ENCODE data around the gene TASL.

TASL gene

DNA sequence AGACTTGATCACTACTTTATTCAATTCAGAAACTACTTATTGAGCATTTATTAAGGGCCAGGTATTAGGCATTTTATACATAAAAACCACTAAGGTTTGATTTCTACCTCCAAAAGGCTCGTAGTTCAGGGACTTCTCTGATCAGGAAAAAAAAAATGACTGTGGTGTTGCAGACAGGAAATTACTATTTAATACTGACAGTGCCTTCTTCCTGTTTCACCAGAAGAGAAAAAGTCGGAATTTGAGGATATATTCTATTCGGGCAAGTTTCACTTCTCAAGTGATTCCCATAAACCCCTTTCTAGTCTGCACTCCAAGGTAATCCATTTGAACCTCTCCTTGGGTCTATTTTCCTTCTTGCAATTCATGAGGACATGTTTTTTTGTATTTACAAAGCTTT lies 15.3 kb upstream of the TASL start:
- H3K27ac ChIP-seq, result no peak overlapping the region

DNA sequence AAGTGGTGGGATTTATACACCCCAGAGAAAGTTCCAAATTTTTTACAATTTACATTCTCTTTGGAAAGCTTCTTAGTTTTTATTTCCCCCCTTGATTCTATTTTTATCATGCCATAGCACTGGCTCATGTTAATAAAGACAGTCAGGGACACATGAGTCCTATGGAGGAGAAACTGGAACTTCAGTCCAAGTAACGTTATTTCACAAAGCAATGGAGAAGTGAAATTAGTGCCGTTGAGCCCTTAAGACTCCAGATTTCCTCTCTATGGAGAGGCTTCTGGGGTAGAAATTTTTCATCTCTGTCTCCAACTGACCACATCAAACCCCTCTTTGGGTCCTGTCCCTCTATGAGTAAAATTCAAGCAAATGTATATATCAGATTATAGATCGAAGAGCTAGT lies 12.8 kb upstream of the TASL start:
- no peak overlapping the region for H3K27ac ChIP-seq
- TF ChIP-seq, protein P1, sequence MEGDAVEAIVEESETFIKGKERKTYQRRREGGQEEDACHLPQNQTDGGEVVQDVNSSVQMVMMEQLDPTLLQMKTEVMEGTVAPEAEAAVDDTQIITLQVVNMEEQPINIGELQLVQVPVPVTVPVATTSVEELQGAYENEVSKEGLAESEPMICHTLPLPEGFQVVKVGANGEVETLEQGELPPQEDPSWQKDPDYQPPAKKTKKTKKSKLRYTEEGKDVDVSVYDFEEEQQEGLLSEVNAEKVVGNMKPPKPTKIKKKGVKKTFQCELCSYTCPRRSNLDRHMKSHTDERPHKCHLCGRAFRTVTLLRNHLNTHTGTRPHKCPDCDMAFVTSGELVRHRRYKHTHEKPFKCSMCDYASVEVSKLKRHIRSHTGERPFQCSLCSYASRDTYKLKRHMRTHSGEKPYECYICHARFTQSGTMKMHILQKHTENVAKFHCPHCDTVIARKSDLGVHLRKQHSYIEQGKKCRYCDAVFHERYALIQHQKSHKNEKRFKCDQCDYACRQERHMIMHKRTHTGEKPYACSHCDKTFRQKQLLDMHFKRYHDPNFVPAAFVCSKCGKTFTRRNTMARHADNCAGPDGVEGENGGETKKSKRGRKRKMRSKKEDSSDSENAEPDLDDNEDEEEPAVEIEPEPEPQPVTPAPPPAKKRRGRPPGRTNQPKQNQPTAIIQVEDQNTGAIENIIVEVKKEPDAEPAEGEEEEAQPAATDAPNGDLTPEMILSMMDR (conservative IDR thresholded peaks at IDR 0.05), result no peak
- TF ChIP-seq ZFX (IDR thresholded peaks at IDR 0.05), result no peak

More for the DNA sequence above, 15.3 kb upstream of the TASL start:
- TF ChIP-seq, protein P1 (conservative IDR thresholded peaks at IDR 0.05), result no peak
- TF ChIP-seq ZFX (IDR thresholded peaks at IDR 0.05), result no peak

DNA sequence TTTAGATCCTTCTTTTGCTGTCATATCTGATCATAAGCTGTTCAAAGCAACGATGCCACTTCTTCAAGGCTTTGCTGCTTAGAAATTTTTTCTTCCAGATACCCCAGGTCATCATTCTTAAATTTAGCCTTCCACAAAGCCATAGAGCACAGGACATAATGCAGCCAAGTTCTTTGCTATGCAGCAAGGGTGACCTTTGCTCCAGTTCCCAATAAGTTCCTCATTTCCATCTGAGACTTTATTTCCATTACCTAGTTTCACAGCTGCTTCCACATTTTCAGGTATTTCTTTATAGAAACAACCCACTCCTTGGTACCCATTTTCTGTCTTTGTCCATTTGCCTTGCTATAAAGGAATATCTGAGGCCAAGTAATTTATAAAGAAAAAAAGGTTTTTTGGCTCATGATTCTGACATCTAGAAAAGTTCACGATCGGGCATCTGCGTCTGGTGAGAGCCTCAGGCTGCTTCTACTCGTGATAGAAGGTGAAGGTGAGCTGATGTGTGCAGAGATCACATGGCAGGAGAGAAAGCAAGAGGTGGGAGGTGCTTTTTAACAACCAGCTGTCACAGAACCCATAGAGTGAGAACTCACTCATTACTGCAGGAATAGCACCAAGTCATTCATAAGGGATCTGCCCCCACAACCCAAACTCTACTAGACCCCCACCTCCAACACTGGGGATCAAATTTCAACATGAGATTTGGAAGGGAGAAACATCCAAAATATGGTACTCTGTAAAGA lies 11.8 kb upstream of the TASL start:
- TF ChIP-seq ZFX (IDR thresholded peaks at IDR 0.05), result no peak
- TF ChIP-seq, protein P1 (conservative IDR thresholded peaks at IDR 0.05), result no peak
- no peak overlapping the region for H3K27ac ChIP-seq

DNA sequence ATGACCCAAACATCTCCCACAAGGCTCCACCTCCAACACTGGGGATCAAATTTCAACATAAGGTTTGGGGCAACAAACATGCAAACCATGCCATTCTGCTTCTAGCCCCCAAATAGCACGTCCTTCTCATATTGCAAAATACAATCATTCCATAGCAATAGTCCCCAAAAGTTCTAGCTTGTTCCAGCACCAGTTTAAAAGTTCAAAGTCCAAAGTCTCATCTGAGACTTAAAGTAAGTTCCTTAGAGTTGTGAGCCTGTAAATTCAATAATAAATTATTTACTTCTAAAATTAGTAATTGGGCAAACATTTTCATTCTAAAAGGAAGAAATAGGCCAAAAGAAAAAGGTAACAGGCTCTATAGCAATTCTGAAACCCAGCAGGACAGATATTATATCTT lies 8.9 kb upstream of the TASL start:
- TF ChIP-seq, protein P1 (conservative IDR thresholded peaks at IDR 0.05), result no peak
- TF ChIP-seq ZFX (IDR thresholded peaks at IDR 0.05), result no peak
- no peak overlapping the region for H3K27ac ChIP-seq

DNA sequence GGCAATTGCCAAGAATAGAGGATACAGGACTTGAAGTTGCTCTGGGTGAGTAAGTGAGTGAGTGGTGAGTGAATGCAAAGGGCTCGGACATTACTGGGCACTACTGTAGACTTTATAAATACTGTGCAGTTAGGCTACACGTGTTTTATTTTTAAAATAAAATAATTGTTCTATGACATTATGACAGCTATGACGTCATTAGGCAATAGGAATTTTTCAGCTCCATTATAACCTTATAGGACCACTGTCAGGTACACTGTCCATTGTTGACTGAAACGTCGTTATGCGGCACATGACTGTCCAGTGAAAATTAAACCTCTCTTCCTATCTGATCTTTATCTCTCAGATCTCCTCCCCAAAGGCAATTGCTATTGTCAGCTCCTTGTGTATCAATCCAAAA lies 5.1 kb upstream of the TASL start:
- H3K27ac ChIP-seq, result no peak overlapping the region
- TF ChIP-seq ZFX (IDR thresholded peaks at IDR 0.05), result no peak
- TF ChIP-seq, protein P1 (conservative IDR thresholded peaks at IDR 0.05), result no peak

DNA sequence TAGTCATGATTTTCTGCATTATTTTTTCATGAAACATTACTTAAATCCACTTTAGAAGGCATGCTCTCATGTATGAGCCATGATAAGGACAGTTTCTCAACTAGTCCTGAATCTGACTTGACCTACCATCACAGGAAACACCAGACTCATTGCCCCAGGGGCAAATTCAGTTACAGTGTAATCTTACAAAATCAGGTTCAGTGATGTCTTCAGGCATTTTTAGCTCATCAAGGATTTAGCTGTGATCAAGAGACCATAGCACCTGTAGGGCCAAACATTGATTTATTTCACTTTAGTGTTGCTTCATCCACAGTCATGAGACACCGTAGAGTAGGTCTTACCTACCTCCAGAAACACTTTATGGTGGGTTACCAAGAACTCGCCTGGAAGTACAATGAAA lies 3.1 kb upstream of the TASL start:
- TF ChIP-seq ZFX (IDR thresholded peaks at IDR 0.05), result no peak
- TF ChIP-seq, protein P1 (conservative IDR thresholded peaks at IDR 0.05), result no peak
- H3K27ac ChIP-seq, result no peak overlapping the region

DNA sequence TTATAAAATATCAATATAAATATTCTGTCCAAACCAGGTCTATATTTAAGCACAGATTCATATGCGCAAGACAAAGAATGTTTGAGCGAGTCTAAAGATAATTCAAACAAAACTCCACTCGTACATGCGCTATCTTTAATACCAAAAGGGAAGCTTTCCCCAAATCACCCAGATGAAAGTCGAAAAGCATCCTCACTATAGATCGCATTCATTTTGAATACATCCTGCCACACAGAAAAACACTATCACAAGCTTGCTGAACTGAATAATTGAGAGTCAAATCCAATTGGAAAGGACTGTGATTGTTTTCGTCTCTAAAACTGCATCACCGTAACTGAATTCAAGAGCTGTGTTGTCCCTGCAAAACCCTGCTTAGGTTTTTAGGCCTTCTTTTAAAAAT lies 685 bp downstream of the TASL start:
- TF ChIP-seq ZFX (IDR thresholded peaks at IDR 0.05), result no peak
- TF ChIP-seq, protein P1 (conservative IDR thresholded peaks at IDR 0.05), result no peak
- no peak overlapping the region for H3K27ac ChIP-seq
